ENCODE measurements around the gene SORCS2. TPM values are rescaled to one million over a fixed set of nuclear protein-coding genes. Genes with fewer than 3 reads are reported as not detected.

SORCS2 gene
- total RNA-seq, 1 experiment from 2014 or later: not detected

- CTCF ChIA-PET: no interaction called here
- no peak overlapping the region for H3K4me3 Mint-ChIP-seq (ENCODE audit: low read depth, unreplicated experiment)
- intact Hi-C loops (cut with micrococcal nuclease; ENCODE audit: unreplicated experiment): no loop called here
- H3K9me3 Mint-ChIP-seq (ENCODE audit: low read depth, unreplicated experiment): no peaks in the 10 kb centered on the region
- no peak for DNase-seq
- H3K27ac Mint-ChIP-seq (ENCODE audit: unreplicated experiment): no peak overlapping the region
- H3K4me1 Mint-ChIP-seq (ENCODE audit: low read depth, unreplicated experiment): no peaks in the 10 kb centered on the region
- peaks cover 25% of the 10 kb centered on the region for H3K27me3 Mint-ChIP-seq (ENCODE audit: unreplicated experiment)
- TF ChIP-seq CTCF (IDR thresholded peaks at IDR 0.05; ENCODE audit: unreplicated experiment): no peak
- BruUV-seq (replicated peaks): no TSS peak
- H3K36me3 Mint-ChIP-seq (ENCODE audit: insufficient read depth, unreplicated experiment): no peaks in the 10 kb centered on the region
These were observed 190.9 kb downstream of the SORCS2 start for GRCh38 chr4:7383266-7383665.

- Mint-ChIP-seq H3K27me3 (ENCODE audit: unreplicated experiment) (peaks cover 30% of the 10 kb centered on the region), H3K4me3 (ENCODE audit: low read depth, unreplicated experiment) (no peak overlapping the region), H3K4me1 (ENCODE audit: low read depth, unreplicated experiment) (no peaks in the 10 kb centered on the region), H3K27ac (ENCODE audit: unreplicated experiment) (no peak overlapping the region), H3K36me3 (ENCODE audit: insufficient read depth, unreplicated experiment) (no peaks in the 10 kb centered on the region), H3K9me3 (ENCODE audit: low read depth, unreplicated experiment) (no peaks in the 10 kb centered on the region)
- TF ChIP-seq CTCF (IDR thresholded peaks at IDR 0.05; ENCODE audit: unreplicated experiment): no peak
- no peak for DNase-seq
- BruUV-seq (replicated peaks): no TSS peak
- CTCF ChIA-PET: no interaction called here
- intact Hi-C loops (cut with micrococcal nuclease; ENCODE audit: unreplicated experiment): no loop called here
These were observed 191.9 kb downstream of the SORCS2 start for GRCh38 chr4:7384003-7384928.

GRCh38 chr4:7384929-7385890 lies 192.9 kb downstream of the SORCS2 start:
- H3K4me3 Mint-ChIP-seq (ENCODE audit: low read depth, unreplicated experiment): no peak overlapping the region
- H3K27me3 Mint-ChIP-seq (ENCODE audit: unreplicated experiment): peaks cover 39% of the 10 kb centered on the region
- CTCF ChIA-PET: no interaction called here
- no peak for TF ChIP-seq CTCF (IDR thresholded peaks at IDR 0.05; ENCODE audit: unreplicated experiment)
- H3K9me3 Mint-ChIP-seq (ENCODE audit: low read depth, unreplicated experiment): no peaks in the 10 kb centered on the region
- no peak for DNase-seq
- no peaks in the 10 kb centered on the region for H3K4me1 Mint-ChIP-seq (ENCODE audit: low read depth, unreplicated experiment)
- no peaks in the 10 kb centered on the region for H3K36me3 Mint-ChIP-seq (ENCODE audit: insufficient read depth, unreplicated experiment)
- BruUV-seq (replicated peaks): no TSS peak
- no peak overlapping the region for H3K27ac Mint-ChIP-seq (ENCODE audit: unreplicated experiment)
- intact Hi-C loops (cut with micrococcal nuclease; ENCODE audit: unreplicated experiment): no loop called here

- Mint-ChIP-seq H3K4me1 (ENCODE audit: low read depth, unreplicated experiment) (no peaks in the 10 kb centered on the region), H3K9me3 (ENCODE audit: low read depth, unreplicated experiment) (no peaks in the 10 kb centered on the region), H3K27me3 (ENCODE audit: unreplicated experiment) (peaks cover 41% of the 10 kb centered on the region), H3K4me3 (ENCODE audit: low read depth, unreplicated experiment) (no peak overlapping the region), H3K36me3 (ENCODE audit: insufficient read depth, unreplicated experiment) (no peaks in the 10 kb centered on the region), H3K27ac (ENCODE audit: unreplicated experiment) (no peak overlapping the region)
- TF ChIP-seq CTCF (IDR thresholded peaks at IDR 0.05; ENCODE audit: unreplicated experiment): no peak
- CTCF ChIA-PET: no interaction called here
- intact Hi-C loops (cut with micrococcal nuclease; ENCODE audit: unreplicated experiment): no loop called here
- no TSS peak for BruUV-seq (replicated peaks)
- DNase-seq: no peak
These were observed 195.6 kb downstream of the SORCS2 start for GRCh38 chr4:7387925-7388324.
